D721Med (cell line): ENCODE measurements around the gene PDIA5.

Experiments used
- DNase-seq: peaks from one replicate; pipeline ENCODE4 v3.0.0; 2011; ENCODE audit warnings: low spot score; ENCODE audit not compliant: insufficient read length
- FAIRE-seq: peaks from 2 replicates; lab custom pipeline; 2011; peaks lifted over from hg19 to GRCh38; lab: Jason Lieb, UNC
- CTCF ChIP-seq: IDR thresholded peaks from 2 replicates; pipeline ENCODE4 v1.5.1; 2012; ENCODE audit warnings: mild to moderate bottlenecking, control low read depth; ENCODE audit not compliant: insufficient read depth; ENCODE audit errors: missing control alignments

The PDIA5 gene

GRCh38 chr3:123202451-123202850 is 135.6 kb downstream of the PDIA5 start:
- DNase-seq (no peak), FAIRE-seq (no peak)
- TF ChIP-seq CTCF: no peak
